ENCODE measurements around the gene POU6F2.
A peak's percentile ranks its signal among the peaks of the same experiment; 100 is the strongest.

POU6F2 gene

DNA sequence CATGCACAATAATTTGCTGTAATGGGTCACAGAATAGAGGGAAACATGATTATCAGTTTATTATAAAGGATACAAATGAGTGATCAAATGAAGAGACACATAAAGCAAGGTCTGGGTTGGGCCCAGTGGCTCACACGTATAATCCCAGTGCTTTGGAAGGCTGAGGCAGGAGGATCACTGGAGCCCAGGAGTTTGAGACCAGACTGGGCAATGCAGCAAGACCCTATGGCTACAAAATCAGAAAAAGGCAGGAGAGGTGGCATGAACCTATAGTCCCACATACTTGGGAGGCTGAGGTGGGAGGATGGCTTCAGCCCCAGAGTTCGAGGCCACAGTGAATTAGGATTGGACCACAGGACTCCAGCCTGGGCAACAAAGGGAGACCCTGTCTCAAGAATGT, 421.7 kb downstream of the POU6F2 start:
- DNase-seq: no peak

DNA sequence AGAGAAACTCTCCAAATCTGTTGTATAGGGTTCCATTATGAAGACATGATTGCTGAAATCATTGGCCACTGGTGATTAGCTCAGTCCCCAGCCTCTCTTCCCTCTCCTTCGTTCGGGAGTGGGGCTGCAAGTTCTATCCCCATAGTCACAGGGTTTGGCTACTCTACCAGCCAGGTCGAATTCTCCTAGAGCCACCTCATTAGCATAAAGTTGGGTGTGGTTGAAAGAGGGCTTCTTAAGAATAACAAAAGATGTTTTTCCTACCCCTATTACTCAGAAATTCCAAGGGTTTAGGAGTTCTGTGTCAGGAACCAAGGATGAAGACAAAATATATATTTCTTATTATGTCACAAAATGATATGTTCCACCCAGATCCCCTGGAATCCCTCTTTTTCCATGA, 422.3 kb downstream of the POU6F2 start:
- DNase-seq: no peak

- DNase-seq: no peak
These were observed 423.1 kb downstream of the POU6F2 start for GRCh38 chr7:39400836-39401235.

DNA sequence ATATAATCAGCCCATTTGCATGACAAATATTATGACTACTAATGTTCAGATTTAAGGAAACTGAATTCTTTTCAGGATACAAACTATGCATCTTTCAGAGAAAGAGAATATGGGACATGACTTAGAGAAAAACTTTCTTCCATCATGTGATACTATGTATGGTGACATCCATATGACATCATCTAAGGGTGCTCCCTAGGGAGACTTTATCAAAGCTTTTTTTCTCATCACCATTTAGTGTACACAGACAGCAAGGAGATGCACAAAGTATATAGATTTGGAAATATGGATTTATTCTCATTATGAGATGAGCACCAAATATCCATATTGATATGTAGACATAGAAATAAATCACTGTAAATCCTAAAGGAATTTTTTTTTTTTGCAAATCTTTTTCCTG, 424.3 kb downstream of the POU6F2 start:
- no peak for DNase-seq

- DNase-seq: no peak
These were observed 427.2 kb downstream of the POU6F2 start for GRCh38 chr7:39404907-39405306.

DNA sequence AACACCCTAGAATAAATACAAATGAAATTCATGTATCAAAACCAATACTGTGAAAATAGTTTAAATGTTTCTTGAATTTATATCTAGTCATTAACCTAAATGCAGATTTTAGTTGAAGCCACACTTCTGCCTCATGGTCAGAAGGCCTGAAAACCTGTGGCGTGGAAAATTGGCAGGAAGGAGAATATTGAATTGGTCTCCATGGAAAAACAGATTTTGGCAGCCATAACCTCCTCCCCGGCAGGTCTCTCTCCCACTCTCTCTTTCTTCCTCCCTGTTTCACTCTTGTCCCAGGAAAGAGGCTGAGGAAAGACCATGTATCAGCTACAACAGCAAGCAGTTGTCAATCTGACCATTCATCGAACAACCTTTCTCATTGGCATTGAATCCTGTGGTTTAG, 427.9 kb downstream of the POU6F2 start:
- DNase-seq: no peak

DNA sequence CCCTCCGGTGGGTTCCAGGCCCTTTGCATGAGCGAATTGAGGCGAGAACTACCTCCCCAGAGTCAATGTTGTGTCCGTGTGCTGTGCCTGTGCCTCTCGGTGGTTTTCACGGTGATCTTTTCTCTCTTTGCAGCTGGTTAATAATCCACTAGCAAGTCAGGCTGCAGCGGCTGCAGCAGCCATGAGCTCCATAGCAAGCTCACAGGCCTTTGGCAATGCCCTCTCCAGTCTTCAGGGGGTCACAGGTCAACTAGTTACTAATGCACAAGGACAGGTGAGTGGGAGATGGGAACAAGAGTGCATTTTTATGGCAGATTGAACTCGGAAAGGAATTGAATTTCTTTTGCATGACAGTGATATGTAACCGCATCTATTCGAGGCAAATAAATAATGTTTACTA, 428.8 kb downstream of the POU6F2 start:
- DNase-seq: no peak

DNA sequence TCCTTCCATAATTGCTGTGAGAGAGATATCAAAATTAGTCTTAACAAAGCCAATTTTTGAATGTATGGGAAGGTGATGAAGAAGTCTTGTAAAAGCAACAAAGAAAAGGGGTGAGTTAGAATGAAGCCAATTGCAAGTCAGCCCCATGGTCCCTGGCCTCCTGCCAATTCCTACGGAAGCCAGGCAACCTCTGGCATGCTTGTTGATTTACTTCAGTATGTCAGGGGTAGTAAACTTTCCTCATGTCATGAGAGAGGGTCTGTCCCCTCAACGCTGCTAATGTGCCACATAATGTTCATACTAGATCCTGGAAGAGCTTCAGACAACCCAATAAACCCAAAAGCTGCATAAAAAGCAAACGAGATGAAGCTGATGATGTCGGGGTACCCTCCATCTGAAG, 429.4 kb downstream of the POU6F2 start:
- DNase-seq: no peak

- no peak for DNase-seq
These were observed 430.0 kb downstream of the POU6F2 start for GRCh38 chr7:39407723-39408122.

DNA sequence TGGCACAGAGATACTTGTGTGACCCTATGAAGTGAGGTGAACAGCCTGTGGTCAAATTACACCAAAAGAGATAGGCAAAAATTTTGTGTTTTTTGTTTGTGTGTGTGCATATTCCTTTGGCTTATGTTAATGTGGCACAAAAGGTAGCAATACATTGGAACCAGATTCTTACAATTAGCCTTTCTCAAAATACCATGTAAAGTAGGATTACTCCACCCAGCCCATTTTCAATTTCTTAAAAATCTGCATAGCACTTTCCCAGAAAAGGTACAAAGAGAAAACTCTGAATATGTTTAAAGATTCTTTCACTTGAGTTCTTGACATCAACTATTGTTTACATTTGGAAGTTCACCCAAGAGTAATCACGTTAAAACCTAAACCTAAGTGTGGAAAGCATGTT, 431.2 kb downstream of the POU6F2 start:
- DNase-seq: no peak

DNA sequence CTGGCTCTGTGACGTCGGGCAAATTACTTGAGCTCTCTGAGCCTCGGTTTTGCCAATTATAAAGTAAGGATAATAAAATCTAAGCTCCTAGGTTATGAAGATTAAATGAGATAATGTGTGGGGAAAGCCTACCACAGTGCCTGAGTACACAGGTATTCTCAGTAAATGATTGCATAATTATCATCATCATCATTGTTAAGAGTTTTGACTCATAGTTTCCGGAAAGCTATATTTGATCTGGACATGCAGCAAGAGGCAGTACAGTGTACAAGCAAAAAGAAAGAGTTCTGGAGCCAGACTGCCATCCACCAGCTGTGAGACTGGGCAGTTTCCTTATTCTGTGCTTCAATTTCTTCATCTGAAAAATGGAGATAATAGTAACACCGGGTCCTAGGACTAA, 432.9 kb downstream of the POU6F2 start:
- DNase-seq: no peak

- DNase-seq: no peak
These were observed 436.0 kb downstream of the POU6F2 start for GRCh38 chr7:39413636-39414223.

DNA sequence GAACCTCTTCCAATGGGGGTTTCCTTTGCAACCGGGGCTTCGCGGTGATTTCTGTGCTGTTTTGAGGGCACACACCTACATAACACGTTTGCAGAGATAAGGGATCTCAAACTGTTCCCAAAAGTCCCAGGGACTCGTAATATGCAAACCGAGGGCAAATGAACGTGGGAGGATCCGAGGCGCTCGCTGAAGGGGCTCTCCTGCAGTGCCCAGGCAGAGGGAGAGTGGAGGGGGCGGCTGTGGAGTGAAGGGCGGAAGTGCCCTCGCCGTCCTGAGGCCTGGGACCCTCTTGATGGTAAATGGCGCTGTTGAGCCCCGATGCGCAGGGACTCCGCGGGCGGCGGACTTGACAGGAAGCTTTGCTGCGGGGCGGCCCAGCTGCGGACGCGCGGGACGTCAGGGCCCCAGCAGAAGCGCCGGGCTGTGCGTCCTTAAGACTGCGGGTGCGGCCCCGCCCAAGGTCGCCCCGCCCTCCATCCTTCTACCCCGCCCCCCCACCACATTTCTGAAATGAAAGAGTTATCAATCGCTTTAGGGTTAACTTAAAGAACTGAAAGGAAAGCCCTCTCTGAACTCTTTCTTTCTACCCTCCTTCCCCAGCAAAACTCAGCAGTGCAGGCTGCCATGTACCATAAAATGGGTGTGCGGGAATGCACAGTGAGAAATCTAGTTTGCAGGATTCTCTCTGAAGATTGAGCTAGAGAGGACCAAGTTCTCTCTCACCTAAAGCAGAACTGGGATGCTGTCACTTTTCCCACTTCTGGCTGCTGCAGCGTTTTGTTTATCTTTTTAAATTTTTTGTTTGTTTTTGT, 436.7 kb downstream of the POU6F2 start:
- DNase-seq: peak in 21 of 51 donors; percentile 2 to 37 (median 18)

- no peak for DNase-seq
These were observed 437.5 kb downstream of the POU6F2 start for GRCh38 chr7:39415091-39415787.

DNA sequence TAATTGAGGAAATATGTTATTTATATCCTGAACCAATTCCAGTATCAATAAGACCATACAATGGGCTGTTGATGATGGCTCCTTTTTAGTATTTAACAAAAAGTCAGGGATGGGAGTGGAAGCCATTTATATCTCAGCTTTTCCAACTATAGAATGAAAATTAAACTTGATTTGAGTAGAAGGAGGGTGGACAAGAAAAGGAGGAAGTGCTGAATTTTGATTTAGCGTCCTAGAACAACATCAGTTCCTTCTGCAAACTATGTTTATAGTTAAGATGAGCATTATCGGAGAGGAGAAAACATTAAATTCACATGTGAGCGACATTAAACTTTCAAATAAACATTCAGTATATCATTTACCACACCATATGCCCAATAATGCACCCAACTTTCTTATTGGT, 439.2 kb downstream of the POU6F2 start:
- DNase-seq: no peak

DNA sequence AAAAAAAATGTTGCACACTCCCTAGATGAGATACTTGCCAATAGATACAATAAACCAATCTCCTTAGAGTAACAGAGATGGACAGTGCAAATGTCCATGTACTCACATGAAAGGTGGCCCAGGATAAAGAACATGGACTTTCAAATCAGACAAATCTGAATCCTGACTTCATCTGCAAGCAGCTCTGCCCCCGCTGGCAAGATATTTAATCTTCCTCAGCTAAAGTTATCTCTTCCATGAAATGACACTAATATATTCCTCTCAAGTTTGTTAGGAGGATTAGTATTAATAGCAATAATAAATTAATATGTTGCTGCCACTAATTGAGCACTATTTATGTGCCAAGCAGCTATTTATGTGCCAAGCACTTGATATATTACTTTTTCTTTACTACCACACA, 439.9 kb downstream of the POU6F2 start:
- no peak for DNase-seq

- no peak for DNase-seq
These were observed 443.5 kb downstream of the POU6F2 start for GRCh38 chr7:39421251-39421650.

DNA sequence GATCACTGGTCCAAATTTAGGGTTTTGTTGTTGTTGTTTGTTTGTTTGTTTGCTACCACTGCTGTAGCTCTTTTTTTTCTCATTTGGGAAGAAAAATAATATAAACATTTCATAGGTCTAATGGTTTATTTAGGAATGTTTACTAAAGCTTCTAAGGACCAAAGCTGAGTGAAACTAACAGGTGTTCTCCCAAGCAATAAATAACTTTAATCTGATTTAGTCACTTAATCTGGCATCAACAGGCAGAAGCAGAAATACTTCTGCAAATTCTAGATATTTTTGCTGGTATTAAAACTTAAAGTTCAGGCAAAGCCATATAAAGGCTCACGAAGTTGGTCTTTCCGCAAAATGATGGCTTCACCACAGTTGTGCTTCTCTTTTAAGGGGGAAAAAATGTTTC, 444.0 kb downstream of the POU6F2 start:
- no peak for DNase-seq

GRCh38 chr7:39428221-39428620, 450.5 kb downstream of the POU6F2 start:
- DNase-seq: no peak

GRCh38 chr7:39429421-39429820, 451.7 kb downstream of the POU6F2 start:
- DNase-seq: no peak

DNA sequence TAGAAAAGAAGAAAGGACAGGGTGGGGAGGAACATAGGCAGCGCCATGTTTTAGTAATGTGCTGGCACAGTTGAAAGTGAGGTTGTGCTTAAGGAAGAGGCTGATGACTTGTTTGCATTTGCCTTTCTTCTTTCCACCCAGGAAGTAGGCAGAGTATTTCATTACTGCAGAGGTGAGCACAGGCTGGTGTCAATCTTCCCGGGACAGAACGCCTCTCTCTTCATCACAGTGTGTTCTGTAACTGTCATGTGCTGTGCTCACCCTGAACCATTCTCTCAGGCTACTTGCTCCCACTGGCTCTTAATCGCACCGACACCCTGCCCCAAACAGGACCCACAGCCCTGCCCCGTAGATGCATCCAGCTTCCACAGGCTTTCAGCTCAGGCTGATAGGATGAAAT, 452.7 kb downstream of the POU6F2 start:
- DNase-seq: no peak

DNA sequence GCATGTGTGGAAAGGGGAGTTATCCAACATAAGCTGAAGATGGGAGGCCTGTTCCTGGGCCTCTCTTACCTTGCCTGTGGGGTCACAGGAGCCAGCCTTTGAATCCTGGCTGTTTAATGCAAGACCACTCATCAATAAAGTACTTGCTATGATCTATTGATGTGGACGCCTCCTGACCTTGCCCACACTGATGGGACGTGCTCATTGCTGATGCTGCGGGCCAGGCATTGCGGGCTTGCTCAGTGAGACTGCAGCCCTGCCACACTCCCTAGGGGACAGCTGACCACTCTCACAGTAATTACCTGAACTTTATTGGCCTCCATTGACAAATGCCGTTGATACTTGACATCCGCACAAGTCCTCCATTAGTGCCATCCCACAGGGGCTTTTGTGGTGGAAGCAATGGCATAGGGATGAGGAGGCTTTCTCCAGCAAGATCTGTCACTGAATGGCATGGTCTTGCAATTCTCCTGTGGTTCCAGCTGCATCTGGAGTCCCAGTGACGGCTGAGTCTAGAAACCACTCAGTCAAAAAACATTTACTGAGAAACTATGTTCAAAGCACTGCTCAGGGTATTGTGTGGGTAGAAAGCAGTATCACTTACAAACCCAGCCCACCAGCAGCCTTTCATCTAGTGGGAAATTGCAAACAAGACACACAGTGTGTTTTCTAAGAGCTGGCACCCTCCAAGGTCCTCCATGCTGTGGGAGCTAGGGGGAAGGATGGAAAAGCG, 453.4 kb downstream of the POU6F2 start:
- DNase-seq: peak in 1 of 51 donors; percentile 1

Data from hypothalamus (tissue), 51 donors.